ENCODE measurements around the gene FGA.

DNA sequence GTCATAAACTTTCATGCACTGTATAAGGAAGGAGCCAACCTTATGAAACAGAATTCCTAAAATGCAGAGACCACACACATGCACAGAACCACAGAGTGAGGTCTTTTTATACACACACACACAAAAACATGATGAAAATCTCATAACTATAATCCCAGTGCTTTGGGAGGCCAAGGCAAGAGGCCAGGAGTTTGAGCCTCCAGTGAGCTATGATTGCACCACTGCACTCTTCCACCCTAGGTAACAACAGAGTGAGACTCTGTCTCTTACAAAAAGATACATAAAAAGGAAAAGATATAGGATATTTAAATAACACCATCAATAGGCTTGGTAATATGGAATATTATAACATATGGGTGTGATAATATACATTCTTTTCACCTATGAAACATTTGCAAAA is 10.6 kb downstream of the FGA start:
- TF ChIP-seq KDM1A (IDR thresholded peaks at IDR 0.05; ENCODE audit: borderline replicate concordance) = no peak
- TF ChIP-seq POLR2A (IDR thresholded peaks at IDR 0.05; ENCODE audit: low read depth, low read length) = no peak
- no peak for TF ChIP-seq ESRRA (IDR thresholded peaks at IDR 0.05; ENCODE audit: low read length)
- TF ChIP-seq EP300 (IDR thresholded peaks at IDR 0.05; ENCODE audit: borderline replicate concordance in 1 of 2, control insufficient read depth in 1 of 2, low read depth in 2 of 2, low read length in 2 of 2) = no peak
- TF ChIP-seq MEF2B (IDR thresholded peaks at IDR 0.05; ENCODE audit: partially characterized antibody, poor library complexity, severe bottlenecking) = no peak
- TF ChIP-seq ZSCAN29 (IDR thresholded peaks at IDR 0.05) = no peak

Data from GM12878 (cell line).